Epithelial cell of esophagus (primary cell): ENCODE results near the gene MAN1C1.
A peak's percentile ranks its signal among the peaks of the same experiment; 100 is the strongest.

Source experiments
- DNase-seq: peaks from one replicate; pipeline ENCODE4 v3.0.0; 2010; ENCODE audit warnings: low read depth
- H3K4me3 ChIP-seq: 2 replicates; pipeline ENCODE4 v1.5.1; 2011; ENCODE audit warnings: mild to moderate bottlenecking, low read length, control low read depth
- TF ChIP-seq, protein P1 (sequence below): IDR thresholded peaks from 2 replicates; pipeline ENCODE4 v1.5.1; 2011; ENCODE audit warnings: low read depth, mild to moderate bottlenecking, low read length, control low read depth, inconsistent platforms; ENCODE audit not compliant: insufficient read depth; ENCODE audit errors: missing control alignments

The MAN1C1 gene

GRCh38 chr1:25799352-25799934 is 182.9 kb downstream of the MAN1C1 start:
- no peak for DNase-seq
- TF ChIP-seq, protein P1, sequence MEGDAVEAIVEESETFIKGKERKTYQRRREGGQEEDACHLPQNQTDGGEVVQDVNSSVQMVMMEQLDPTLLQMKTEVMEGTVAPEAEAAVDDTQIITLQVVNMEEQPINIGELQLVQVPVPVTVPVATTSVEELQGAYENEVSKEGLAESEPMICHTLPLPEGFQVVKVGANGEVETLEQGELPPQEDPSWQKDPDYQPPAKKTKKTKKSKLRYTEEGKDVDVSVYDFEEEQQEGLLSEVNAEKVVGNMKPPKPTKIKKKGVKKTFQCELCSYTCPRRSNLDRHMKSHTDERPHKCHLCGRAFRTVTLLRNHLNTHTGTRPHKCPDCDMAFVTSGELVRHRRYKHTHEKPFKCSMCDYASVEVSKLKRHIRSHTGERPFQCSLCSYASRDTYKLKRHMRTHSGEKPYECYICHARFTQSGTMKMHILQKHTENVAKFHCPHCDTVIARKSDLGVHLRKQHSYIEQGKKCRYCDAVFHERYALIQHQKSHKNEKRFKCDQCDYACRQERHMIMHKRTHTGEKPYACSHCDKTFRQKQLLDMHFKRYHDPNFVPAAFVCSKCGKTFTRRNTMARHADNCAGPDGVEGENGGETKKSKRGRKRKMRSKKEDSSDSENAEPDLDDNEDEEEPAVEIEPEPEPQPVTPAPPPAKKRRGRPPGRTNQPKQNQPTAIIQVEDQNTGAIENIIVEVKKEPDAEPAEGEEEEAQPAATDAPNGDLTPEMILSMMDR: no peak
- peak overlapping the region; percentile 43 for H3K4me3 ChIP-seq

GRCh38 chr1:25799935-25800702 is 183.5 kb downstream of the MAN1C1 start, which contains the start of gene SELENON:
TSS of gene SELENON (plus strand) at chr1:25800193. CDS start at chr1:25800231, 38 bp downstream.
- peak within 1 kb of the TSS; percentile 57 for H3K4me3 ChIP-seq
- peak; percentile 37 for DNase-seq
- TF ChIP-seq, protein P1: no peak

DNA sequence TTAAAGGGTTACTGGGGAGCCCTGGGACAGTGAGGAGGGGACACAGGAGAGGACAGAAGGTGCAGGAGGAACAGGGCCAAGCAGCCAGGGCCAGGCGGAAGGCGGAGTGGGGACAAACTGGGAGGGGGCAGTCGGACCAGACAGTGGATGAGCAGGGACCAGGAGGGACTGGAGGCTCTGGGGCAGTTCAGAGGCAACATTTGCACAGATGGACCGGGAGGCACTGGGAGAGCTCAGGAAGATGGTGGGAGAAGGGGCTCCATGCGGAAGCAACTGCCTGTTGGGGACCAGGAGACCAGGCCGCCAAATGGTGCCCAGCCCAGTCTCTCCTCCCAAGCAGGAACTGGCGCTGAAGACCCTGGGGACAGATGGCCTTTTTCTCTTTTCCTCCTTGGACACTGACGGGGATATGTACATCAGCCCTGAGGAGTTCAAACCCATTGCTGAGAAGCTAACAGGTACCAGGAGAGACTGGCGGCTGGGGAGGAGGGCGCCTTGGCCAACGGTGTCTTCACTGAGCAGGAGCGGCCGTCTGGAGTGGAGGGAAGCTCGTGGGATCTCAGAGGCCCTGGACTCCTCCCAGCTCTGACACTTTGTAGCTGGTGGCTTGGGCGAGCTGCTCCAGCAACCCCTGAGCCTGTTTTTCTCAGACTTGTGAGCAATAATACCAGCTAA is 184.2 kb downstream of the MAN1C1 start:
- peak overlapping the region; percentile 57 for H3K4me3 ChIP-seq
- DNase-seq: no peak
- TF ChIP-seq, protein P1: no peak

DNA sequence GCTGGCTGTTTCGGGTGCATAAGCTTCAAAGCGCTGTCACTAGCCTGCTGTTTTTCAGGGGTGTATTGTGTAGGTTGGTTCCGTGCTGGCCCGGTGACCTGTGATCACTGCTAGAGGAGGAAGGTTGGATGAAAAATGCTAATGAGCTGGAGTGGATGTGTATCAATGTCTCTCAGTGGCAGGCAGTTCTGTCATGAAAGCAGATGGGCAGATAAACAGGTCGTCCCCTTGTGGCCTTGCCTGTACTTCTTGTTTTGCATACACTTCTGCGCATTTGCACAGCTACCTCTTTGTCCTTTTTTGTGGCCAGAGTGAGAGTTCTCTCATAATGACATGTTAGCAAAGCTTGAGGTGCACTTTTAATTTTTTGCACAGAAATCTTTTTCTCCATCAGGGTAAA is 186.3 kb downstream of the MAN1C1 start:
- H3K4me3 ChIP-seq: no peak overlapping the region
- no peak for DNase-seq
- TF ChIP-seq, protein P1: no peak

- no peak for DNase-seq
- H3K4me3 ChIP-seq: no peak overlapping the region
- TF ChIP-seq, protein P1: no peak
Observed at GRCh38 chr1:25803368-25803767, 186.8 kb downstream of the MAN1C1 start.

- DNase-seq: peak; percentile 50
- no peak overlapping the region for H3K4me3 ChIP-seq
- TF ChIP-seq, protein P1: no peak
Observed at GRCh38 chr1:25804244-25804963, 187.8 kb downstream of the MAN1C1 start.
